Measurements from ENCODE around the gene DBH. TPM values are rescaled to one million over a fixed set of nuclear protein-coding genes. Genes with fewer than 3 reads are reported as not detected.

The DBH gene
- total RNA-seq, 1 donor from 2014 or later, result not detected

DNA sequence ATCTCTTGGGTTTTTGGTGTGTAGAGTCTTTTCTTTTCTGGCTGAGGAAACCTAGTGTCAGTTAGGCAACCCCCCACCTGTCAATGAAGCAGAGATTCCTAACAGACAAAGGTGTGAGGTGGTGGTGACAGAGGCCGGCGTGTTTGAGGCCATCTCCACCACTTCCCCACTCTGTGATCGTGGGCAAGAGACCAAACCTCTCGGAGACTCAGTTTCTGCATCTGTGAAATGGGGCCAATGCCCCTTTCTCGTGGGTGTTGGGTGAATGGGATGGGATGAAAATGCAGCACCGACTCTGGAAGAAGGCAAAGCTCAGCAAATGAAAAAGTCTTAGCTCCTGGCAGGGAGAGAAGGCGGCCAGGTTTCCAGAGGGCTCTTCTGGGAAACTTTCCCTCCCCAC, 27.8 kb upstream of the DBH start:
- Histone ChIP-seq H3K27me3 (peaks cover 54% of the 10 kb centered on the region), H3K27ac (no peak overlapping the region), H3K9me3 (no peaks in the 10 kb centered on the region), H3K4me3 (no peak overlapping the region), H3K36me3 (no peaks in the 10 kb centered on the region), H3K4me1 (no peaks in the 10 kb centered on the region)
- ATAC-seq (no peak), DNase-seq (no peak)
- intact Hi-C loops (cut with DNase I), result no loop called here
- TF ChIP-seq, protein P1, sequence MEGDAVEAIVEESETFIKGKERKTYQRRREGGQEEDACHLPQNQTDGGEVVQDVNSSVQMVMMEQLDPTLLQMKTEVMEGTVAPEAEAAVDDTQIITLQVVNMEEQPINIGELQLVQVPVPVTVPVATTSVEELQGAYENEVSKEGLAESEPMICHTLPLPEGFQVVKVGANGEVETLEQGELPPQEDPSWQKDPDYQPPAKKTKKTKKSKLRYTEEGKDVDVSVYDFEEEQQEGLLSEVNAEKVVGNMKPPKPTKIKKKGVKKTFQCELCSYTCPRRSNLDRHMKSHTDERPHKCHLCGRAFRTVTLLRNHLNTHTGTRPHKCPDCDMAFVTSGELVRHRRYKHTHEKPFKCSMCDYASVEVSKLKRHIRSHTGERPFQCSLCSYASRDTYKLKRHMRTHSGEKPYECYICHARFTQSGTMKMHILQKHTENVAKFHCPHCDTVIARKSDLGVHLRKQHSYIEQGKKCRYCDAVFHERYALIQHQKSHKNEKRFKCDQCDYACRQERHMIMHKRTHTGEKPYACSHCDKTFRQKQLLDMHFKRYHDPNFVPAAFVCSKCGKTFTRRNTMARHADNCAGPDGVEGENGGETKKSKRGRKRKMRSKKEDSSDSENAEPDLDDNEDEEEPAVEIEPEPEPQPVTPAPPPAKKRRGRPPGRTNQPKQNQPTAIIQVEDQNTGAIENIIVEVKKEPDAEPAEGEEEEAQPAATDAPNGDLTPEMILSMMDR (IDR thresholded peaks at IDR 0.05), result no peak

DNA sequence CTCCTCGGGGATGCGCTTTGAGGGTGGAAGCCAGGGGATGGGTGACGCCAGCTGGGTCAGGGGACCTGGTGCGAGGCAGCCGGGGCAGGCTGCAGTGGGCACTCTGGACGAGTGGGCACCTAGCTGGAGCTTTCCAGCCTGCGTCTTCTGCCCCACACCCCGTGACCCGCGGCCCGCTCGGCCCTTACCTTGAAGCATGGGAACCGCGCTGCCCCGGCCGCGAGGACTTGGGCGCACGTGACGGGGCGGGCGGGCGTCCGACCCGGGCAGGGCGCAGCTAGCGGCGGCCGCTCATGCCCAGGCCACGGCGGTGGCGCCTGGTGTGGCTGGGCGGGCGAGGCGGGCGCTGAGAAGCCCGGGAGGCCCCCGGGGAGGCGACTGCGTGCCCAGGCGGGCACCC, 27.3 kb upstream of the DBH start:
- Histone ChIP-seq H3K4me3 (no peak overlapping the region), H3K4me1 (no peaks in the 10 kb centered on the region), H3K27me3 (peaks cover 57% of the 10 kb centered on the region), H3K36me3 (no peaks in the 10 kb centered on the region), H3K9me3 (no peaks in the 10 kb centered on the region), H3K27ac (no peak overlapping the region)
- TF ChIP-seq, protein P1 (IDR thresholded peaks at IDR 0.05), result no peak
- ATAC-seq (no peak), DNase-seq (no peak)
- intact Hi-C loops (cut with DNase I), result no loop called here

DNA sequence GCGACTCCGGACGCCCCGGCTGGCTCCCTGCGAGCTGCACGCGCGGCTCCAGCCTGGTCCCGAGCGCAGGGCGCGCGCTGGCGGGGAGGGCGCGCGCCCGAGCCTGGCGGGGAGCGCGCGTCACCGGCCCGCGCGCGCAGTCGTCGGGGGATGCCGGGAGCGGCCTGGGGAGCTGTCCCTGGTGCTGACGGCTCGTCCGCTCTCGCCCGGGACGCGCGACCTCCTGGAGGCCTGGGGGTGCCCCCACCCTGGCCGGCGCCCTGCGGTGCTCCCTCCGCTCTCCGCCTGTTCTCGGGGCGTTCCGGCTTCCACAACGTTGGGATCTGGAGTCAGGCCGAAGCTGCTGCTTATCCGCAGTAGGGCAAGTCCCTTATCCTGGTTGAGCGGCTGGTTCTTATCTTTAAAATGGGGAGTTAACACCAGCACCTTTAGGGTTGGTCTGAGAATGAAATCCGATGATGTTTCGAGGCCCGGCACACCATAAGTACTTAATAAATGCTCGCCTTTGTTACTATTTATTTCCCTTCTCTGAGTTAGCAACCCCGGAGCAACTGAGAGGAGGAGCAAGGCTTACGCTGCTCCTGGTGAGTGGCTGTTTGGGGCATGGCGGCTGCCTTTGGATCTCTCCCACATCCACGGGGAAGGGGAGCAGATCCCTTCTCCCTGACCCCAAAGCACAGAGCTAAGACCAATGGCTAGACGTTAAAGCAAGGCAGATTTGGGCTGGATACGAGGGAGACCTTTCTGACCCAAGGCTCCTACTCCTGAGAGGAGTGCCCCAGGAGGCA, 26.7 kb upstream of the DBH start, which contains the start of gene FAM163B:
Gene FAM163B (minus strand): TSS at position 79 of the 788 bp plus-strand sequence. CDS start 29,166 bp downstream, outside the sequence.
- no peaks in the 10 kb centered on the region for H3K4me1 ChIP-seq
- H3K27ac ChIP-seq, result no peak within 1 kb of the TSS
- H3K36me3 ChIP-seq, result no peaks in the 10 kb centered on the region
- no peak within 1 kb of the TSS for H3K4me3 ChIP-seq
- intact Hi-C loops (cut with DNase I), result no loop called here
- DNase-seq, result no peak
- peak; percentile 67 for ATAC-seq
- no peaks in the 10 kb centered on the region for H3K9me3 ChIP-seq
- peaks cover 60% of the 10 kb centered on the region for H3K27me3 ChIP-seq
- TF ChIP-seq, protein P1 (IDR thresholded peaks at IDR 0.05), result no peak

DNA sequence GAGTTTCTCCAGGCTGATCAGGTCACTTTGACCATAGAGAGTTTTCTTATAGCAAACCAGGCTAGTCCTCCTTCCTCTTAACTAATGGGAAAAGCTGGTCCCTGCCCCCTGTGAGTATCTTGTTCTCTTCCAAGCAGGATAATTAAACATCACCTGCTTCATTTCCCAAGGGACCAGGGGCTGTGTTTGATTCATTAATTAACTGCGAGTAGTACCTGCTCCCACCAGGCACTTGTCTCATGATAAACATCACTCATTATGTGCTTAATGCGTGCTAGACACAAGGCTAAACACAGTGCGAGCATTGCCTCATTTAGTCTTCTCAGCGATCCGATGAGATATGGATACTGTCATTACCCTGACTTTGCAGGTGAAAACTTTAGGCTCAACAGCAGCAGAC, 25.3 kb upstream of the DBH start:
- TF ChIP-seq, protein P1 (IDR thresholded peaks at IDR 0.05), result no peak
- intact Hi-C loops (cut with DNase I), result no loop called here

DNA sequence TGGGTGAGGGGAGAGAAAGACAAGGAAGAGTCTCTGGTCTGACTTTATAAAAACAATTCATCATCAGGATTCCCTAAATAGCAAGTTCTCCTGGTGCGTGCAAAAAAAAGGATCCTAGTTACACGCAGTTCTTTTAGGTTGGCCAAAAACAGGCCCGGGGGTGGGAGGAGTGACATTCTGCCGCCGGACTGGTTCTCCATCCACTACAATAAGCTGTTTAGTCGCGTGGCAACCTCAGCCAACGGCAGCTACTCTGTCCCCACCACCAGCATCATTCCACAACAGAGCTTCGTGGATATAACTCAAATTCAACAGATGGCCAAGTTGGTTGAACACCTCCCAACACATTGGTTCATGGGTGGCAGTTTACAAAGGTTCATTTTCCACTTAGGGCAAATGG, 24.1 kb upstream of the DBH start:
- H3K36me3 ChIP-seq, result no peaks in the 10 kb centered on the region
- TF ChIP-seq, protein P1 (IDR thresholded peaks at IDR 0.05), result no peak
- H3K9me3 ChIP-seq, result no peaks in the 10 kb centered on the region
- ATAC-seq (no peak), DNase-seq (no peak)
- peaks cover 58% of the 10 kb centered on the region for H3K27me3 ChIP-seq
- H3K4me3 ChIP-seq, result no peak overlapping the region
- intact Hi-C loops (cut with DNase I), result no loop called here
- no peaks in the 10 kb centered on the region for H3K4me1 ChIP-seq
- H3K27ac ChIP-seq, result no peak overlapping the region

More for the DNA sequence above, 25.3 kb upstream of the DBH start:
- peaks cover 60% of the 10 kb centered on the region for H3K27me3 ChIP-seq
- no peaks in the 10 kb centered on the region for H3K36me3 ChIP-seq
- H3K27ac ChIP-seq, result no peak overlapping the region
- DNase-seq (no peak), ATAC-seq (no peak)
- H3K4me3 ChIP-seq, result no peak overlapping the region
- no peaks in the 10 kb centered on the region for H3K4me1 ChIP-seq
- no peaks in the 10 kb centered on the region for H3K9me3 ChIP-seq
